Measurements from ENCODE around the gene CMIP.

The CMIP gene

DNA sequence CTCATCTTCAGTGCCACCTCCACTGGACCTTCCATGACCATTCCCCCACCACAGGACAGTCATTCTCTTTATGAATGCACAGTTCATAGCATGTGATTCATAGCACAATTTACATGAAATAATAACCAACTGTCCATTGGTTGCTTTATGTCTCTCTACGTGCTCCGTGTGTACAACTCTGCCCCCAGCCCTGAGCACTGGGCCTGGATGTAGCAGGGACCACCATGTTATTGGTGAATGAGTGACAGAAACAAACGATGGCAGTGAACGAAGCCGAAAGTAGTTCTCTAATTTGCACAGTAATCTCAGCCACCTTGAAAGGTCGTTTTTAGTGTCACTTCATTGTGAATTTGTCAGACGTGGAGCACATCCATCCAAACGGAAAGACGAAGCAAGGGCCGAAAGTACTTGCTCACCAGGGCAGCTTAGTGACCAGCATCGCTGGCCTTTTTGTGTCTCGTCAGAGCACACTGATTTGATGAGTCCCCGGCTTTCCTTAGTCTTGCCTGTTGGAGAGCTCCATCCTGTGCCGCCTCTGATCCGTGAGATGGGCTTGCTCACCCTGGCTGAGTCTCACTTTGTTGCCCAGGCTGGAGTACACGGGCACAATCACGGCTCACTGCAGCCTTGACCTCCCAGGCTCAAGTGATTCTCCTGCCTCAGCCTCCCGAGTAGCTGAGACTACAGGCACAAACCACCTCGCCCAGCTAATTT is 95.3 kb downstream of the CMIP start:
- DNase-seq, result no peak

DNA sequence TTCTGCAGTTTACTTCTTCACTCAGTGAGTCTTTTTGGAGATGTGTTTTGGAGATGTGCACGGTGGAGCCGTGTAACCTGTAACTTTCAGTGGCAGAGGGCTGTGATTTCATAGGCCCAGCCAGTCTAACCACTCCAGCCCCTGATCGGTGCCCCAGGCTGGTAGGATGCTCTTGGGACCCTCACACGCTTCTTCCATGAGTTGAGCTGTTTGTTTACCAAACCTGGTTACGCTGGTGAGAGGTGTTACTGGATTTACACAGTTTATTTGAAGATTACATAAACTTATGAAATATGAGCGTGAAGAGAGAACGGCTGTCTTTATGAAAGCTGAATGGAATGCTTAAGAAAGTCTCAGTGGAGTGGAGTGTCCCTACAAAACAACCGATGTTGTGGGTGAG is 96.7 kb downstream of the CMIP start:
- DNase-seq, result no peak

DNA sequence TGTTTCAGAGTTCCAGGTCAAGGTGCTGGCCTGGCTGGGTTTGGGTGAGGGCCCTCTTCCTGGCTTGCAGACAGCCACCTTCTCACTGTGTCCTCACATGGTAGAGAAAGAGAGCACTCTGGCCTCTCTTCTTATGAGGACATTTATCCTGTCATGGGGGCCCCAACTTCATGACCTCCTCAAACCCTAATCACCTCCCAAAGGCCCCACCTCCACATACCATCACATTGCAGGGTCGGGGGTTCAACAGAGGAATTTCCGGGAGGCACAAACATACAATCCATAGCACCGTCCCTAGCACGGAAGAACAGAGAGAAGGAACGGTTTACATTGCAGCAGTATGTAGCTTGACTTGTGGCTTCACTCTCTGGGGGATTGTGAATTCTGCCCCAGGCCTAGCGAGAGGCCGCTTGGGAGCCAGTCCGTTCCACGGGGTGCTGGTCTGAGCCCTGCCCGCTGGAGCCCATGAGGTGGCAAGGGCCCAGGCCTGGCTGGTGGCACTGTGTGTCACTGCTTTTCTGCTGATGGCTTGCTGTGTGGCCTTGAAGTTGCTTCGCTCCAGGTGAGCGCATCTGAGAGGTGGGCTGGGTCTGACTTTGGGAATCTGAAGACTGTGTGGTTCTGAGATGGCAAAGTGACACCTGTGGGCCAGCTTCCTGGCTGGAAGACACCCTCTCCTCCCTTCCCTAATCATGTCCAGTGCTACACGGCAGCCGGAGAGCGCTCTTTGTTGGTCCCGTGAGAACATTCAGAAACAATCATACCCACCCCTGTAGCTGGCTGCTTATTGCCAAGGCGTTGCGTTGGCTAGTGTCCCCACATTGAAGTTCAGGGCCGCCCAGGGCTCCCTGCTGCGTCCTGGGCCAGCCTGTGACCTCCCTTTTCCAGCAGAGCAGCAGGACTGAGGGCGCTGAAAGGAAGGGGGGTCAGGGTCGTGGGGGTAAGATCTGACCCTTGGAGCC is 98.3 kb downstream of the CMIP start:
- DNase-seq, result no peak

DNA sequence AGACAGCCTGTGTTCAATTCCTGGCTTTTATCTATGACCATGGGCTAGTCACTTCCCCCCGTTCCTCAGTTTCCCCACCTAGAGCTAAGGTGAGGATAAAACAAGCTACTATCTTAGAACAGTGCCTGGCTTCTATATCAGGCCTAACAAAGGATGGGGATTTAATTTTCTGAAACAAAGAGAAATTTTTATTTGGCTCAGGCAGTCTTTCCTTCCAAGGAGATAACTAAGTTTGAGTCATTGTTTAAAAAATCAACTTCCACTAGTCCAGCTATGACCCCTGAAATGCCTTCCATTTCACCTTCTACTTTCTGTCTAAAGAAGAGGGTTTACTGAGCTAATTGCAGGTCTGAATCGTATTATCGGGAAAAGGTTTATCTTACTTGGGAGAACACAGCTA is 99.0 kb downstream of the CMIP start:
- no peak for DNase-seq

DNA sequence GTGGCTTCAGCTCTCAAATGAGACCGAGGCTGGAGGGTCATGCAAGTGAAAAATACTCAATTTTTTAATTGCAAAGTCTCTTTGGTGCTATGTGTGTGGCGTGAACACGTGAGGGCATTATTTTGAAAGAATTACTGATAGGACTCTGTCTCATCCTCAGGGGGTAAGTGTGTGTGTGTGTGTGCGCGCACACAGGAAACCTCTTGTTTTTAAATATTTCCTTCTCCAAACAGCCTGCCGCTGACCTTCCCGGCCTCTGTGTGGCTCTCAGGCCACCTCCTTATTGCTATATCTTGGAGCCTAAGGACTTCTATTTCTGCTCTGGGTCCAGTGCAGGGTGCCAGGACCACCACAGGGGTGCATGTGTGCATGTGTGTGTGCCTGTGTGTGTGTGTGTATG is 99.7 kb downstream of the CMIP start:
- DNase-seq, result no peak

DNA sequence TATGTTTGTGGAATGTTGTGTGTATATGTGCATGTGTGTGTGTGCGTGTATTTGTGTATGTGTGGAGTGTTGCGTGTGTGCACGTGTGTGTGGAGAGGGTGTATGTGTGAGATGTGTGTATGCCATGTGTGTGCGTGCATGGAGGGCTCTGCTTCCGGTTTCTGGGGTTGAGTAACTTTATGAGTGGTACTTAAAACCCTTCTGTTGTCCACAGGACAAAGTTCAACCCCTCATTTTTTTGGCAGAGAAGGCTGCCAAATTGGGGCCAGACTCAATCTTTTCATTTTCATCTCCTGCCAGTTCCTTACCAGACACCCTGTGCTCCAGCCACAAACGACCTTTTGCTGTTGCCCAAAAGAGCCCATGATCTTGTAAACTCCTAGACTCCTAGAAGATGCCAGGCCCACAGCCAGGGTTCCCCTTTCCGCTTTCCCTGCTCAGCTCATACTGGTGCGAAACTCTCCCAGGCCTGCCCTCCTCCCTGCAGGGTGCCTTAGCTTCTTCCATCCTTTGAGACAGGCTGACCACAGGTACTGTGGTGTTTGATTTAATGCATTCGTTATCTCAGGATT is 100.2 kb downstream of the CMIP start:
- DNase-seq, result no peak

DNA sequence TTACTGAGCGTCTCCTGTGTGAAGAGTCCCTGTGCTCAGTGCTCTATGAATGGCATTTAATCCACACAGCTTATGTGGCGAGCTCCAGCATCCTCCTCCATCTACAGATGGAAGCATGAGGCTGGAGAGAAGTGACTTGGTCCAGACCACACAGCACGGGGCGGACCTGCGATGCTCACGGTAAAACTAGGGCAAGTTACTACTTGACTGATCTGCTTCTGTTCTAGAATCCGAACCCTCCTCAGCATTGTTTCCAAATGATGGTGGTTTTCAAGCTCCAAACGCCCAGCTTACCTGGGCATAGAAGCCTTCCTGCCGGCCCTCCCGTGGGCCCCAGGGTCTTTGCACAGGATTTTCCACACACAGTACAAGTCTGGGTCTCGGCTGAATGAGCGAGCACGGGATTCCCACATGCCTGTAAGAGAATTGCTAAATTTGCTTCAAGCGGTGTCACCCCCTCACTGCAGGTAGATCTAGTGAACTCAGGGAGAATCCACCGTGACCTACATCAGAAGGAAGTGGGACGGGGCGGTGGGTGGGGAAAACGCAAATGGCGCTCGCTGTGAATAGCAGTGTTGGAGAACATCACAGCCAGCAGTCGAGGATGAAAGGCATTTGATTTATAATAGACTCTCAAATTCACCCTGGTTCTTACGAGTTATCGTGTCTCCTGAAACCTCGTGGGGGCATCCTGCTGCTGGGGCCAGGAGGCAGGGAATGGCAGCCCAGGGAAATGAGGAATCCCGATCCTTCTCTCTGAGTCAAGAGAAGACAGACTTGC is 101.1 kb downstream of the CMIP start:
- DNase-seq, result no peak

DNA sequence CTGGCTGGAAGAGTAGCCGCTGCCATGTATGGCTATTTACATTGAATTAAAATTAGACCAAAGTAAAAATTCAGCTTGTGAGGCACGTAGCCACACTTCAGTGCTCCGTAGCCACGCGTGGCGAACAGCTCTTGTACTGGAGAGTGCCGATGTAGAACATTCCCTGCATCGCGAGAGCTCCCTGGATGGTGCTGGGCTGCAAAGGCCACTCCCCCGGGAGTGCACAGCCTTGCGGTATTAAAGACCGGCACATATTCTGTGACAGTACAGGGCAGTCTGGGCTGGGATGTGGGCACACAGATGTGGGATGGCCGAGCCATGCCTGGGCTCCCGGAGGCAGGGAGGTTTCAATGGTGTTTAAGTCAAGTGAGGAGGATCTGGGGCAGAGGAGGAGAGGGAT is 102.2 kb downstream of the CMIP start:
- no peak for DNase-seq

DNA sequence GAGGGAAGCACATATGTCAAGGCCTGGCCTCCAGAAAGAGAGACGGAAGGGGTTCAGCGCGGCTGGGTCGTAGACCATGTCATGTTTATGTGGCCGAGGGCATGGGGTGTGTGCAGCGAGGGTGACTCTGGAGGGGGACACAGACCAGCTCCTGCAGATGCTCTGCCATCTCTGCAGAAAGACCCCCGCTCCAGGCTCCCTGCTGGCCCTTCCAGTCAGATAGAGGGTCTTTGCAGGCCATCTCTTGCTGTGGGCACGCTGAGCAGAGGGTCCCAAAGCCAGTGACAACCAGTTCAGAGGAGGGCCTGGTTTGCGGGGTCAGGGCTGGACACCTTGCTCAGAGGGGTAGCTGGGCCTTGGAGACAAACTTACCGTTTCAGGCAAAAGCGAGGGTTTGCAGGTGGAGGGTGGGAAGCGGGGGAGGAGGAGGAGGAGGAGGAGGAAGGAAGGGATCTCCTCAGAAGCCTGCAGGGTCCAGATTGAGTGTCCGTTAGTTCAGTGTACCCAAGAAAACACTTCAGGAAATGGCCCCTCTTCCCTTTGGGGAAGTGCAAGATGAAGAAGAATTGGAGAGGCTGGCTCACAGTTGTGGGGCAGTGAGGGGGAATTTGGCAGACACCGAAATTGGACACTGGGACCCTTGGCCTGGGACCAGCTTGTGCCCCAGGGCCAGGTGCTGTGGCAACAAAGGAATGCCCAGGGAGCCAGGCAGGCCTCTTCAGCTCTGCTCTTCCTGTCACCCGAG is 102.8 kb downstream of the CMIP start:
- no peak for DNase-seq

DNA sequence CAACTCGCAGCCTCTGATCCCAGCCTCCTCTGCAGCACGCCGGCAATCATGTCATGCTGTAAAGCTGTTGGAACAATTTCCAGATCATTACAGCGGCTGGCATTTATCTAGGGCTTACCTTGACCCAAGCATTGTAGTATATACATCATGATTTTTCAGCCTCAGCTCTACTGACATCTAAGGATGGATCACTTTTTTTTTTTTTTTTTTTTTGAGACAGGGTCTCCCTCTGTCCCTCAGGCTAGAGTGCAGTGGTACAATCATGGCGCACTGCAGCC is 103.3 kb downstream of the CMIP start:
- DNase-seq, result no peak

DNA sequence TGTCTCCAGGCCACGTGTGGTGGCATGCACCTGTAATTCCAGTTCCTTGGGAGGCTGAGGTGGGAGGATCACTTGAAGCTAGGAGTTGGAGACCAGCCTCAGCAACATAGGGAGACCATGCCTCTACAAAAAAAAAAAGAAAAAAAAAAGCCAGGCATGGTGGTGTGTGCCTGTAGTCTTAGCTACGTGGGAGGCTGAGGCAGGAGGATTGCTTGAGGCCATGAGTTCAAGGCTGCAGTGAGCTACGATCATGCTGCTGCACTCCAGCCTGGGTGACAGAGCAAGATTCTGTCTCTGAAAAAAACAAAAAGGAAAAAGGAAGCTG is 103.9 kb downstream of the CMIP start:
- DNase-seq, result no peak

DNA sequence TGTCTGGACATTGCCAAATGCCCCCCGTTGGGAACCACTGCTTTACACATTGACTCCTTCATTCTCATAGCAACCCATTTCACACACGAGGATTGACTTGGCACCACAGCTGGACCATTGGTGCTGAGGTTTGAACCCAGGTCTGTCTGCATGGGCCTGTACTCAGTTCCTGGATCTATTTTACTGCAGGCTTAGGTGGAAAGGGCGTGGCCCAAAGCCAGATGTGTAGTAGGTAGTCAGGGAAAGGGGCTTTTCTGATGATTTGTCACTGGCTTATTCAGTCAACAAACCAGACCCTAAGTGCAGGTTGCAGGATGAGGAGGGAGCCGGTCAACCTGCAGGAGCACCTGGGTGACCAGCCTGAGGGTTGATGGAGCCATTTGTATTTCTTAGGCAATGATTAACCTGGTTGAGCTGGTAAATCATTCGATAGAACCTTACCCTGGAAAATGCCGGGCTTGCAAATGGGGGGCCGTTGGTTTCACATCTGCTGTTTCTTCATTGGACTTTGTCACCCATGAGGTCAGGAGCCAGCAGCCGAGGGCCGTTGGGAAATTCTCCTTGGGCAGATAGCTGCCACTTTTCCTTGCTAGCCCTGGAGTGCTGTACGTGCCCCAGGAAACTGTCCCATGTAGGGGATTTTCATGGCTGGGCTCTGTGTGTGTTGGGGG is 104.4 kb downstream of the CMIP start:
- no peak for DNase-seq

DNA sequence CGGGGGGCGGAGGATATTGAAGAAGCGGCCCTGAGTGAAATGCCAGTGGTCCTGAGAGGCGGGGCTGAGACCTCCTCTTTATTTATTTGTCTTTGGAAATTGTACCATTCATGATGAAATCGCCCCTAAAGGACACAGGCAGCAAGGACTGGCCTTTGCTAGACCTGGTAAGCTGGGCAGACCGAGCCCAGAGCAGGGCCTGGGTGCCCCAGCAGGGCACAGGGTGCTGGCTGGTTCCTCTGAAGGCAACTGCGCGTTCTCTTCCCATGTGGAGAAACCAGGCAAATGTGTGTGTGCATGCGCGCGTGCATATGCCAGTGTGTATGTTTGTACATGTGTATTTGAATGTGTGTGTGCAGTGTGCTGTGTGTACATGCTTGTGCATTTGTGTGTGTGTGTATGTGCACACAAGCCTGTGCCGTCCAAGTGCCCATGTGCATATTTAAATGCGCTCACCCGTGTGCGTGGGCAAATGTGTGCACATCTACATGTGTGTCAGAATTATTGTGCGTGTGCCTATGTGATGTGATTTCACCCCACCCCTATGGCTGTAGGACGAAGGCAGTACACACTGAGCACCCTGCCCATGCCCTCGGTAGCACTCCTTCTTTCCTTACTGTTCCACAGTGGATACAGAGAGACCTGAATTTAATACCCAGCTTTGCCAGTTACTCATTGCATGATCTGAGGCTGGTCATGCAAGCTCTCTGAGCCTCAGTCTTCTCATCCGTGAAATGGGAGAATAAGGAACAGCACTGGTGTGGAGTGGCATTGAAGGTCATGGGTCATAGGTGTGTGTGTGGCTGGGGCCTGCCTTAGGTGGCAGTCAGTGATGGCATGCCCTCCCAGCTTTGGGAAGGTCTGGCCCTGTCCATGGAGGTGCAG is 105.2 kb downstream of the CMIP start:
- no peak for DNase-seq

DNA sequence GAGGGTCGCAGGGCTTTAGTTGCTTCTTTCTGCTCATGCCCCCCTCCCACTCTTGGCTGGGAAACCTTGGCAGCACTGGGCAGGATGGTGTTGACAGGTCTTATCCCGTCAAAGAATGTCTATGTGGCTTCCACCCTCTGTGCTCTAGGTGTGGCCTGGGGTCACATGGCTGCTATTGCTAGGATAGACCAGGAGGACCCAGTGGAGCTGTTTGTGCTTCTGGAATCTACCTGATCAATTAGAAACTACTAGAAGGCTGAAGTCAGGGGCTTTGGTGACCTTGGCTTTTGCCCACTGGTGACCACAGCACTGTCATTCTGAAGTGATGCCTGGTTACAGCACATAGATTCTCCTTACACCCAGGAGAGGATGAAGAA is 105.8 kb downstream of the CMIP start:
- DNase-seq, result no peak

DNA sequence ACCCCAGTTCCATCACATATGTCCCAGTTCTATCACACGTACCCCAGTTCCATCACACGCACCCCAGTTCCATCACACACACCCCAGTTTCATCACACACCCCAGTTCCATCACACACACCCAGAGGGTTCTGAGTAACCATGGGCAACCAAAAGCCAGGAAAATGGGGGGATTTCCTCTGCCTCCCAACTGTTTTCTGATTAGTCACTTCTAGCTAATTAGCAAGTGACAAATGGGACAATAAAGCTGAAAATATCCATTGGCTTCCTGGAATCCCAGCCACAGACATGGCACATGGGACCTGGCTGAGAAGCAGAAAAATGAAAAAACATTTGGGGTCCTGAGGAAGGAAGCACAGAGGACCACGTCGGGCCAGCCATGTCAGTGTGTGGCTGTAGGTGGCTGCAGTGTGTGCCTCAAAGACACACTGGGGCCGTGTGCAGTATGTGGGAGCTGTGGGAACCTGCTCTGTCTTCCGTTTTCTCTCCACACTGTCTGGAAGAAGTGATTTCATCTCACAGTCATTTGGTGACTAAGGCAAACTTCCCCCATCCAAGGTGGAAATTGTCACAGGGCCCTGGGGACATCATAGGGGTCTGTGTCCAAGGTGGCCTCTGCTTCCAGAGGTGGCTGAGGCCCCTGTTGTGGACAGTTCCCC is 106.7 kb downstream of the CMIP start:
- no peak for DNase-seq

DNA sequence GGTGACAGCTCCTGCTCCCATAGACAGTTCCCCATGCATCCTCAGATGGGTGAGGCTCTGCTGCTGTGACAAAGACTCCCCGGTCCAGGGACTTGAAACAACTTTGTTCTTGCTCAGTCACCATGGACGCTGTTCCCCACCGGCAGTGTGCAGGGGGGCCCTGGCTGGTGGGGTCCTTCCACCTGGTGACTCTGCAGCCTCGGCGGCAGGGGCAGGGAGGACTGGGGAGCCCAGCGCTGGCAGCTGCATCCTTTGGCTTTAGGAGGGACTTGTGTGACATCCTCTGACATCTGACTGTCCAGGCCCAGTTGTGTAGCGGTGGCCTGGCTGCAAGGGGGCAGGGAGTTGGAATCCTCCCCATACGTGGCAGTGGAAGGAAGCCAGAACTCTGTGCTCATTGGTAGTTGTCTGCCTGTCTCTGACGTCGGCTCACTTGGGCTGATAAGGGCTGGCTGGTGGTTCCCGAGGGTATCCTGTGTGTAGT is 107.3 kb downstream of the CMIP start:
- DNase-seq, result no peak

DNA sequence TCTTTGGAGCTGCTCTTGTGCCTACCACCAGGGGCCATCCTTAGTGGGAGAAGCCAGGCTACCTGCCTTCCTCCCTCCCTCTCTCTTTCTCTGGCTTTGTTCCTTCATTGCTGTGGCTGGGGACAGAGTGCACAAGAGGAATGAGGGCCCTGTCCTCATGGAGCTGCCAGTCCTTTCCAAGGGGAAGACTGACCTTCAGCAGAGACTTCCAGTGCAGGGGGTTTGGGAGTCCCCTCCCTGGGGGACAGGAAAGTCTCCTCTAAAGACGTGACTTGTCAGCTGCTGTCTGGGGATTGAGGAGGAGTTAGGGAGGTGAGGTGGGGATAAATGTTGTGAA is 108.1 kb downstream of the CMIP start:
- DNase-seq, result no peak

DNA sequence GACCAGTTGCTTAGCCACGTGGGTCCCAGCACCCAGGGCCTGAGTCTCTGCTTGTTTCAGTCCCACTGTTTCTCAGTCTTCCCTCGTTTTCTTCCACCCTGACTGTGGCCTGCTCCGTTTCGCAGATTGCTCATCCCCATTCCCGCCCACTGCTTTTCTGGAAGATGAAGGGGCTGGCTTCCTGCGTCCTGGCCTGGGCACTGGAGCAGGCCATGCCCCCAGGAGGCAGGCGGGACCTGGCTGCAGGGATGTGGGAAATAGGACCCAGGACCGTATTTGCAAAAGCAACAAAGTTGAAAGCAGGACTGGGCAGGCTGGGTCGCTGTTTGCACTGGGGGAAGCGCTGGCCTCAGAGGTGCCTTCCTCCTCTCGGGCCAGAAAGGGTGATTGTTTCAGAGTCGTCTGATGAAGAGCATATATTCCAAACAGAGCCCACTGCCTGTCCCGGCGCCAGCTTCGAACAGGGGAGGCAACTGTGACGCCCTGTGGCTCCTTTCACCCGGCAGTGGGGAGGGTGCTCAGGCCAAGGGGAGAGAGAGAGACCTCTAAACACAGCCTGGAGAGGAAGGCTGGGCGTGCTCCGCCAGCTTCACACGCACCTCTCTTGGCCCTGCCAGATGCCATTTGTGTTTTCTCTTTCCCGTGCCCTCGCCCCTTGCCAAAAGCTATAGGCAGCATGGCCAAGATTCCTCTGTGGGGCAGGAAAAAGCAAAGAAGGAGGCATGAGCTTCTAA is 108.6 kb downstream of the CMIP start:
- no peak for DNase-seq

DNA sequence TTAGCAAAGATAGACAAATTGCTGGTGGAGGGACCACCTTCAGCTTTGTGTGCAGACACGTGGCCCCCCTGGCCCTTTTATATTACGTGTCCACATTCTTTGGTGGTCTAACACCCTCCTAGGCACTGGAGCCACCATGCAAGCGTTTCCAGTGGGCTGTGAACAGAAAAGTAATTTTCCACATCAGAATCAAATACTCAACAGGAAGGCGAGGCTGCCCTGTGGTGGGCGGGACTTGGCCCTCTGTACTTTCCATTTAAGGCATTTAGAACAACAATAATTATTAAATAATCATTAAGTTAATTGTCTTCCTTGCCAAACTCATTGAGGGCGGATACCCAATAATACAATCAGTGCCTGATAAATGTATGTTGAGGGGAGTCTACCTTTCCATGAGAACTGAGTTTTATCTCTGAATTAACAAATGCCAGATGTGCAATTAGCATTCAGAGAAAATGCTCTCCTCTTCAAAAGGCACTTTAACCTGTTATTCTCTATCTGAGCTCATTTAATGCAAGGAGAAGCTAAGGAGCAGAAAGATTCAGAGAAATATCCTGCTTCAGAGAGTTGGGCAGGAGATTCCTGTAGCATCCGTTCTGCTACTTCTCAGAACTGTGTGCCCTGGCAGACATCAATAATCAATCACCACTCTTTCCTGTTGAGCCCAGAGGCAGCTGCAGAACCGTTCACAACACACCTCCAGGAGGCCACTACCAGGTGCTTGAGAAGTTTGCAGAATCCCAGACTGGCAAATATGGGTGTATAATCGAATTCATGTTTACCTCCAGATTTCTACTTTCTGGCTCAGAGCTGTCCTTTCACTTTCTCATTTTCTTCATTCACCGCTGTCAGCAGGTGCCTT is 109.4 kb downstream of the CMIP start:
- DNase-seq, result no peak
